ENCODE results near the gene OXLD1. TPM values are rescaled to one million over a fixed set of nuclear protein-coding genes. Genes with fewer than 3 reads are reported as not detected.

Gene OXLD1
- total and polyA plus RNA-seq, 10 of the 15 experiments (the other 5 are each of a cell fraction or from before 2014, with no cell fraction given) = 4.6 to 89.5 (median 39.8) TPM

DNA sequence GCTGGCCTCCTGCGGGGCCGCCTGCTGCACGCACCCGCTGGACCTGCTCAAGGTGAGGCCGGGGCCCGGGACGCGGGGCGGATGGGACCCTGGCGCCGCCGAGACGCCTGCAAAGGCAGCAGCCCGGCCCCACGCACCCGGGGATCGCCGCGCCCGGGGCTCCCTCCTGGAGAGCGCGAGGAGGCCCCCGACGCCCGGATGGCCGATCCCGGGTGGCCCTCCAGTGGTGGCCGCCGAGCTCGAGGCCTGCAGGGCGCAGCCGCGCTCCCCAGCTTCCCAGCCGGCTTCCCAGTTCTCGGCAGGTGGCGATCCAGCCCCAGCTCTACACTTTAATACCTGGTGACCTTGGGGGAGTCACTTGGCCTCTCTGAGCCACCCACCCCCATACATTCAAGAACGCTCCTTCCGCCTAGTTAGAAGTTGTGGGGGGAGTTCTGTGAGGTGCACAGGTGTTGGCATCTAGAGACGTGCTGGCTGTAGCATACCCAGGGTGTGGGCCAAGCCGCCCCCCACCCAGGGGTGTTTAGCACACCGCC is 46.1 kb upstream of the OXLD1 start:
- POLR2A ChIA-PET = interaction anchor here (1.4 to 1.5 kb wide), 2 partner anchors 9 to 255 kb away, joined by 3 to 4 read pairs; partner anchors contain the start of gene MRPL12
- DNase-seq (ENCODE audit: low read depth, low spot score) = no peak
- Histone ChIP-seq H3K9me3 (replicated peaks; ENCODE audit: control insufficient read depth, insufficient read depth, low read length) (no peaks in the 10 kb centered on the region), H2AFZ (ENCODE audit: control insufficient read depth, low read depth, low read length) (peak overlapping the region; percentile 58), H3K79me2 (ENCODE audit: control insufficient read depth, insufficient read depth, low read length) (peaks cover 20% of the 10 kb centered on the region), H3K27ac (ENCODE audit: control insufficient read depth, insufficient read depth) (peak overlapping the region; percentile 27; the same call in 1 of the 2 replicates), H3K36me3 (ENCODE audit: control insufficient read depth in 2 of 2, insufficient read depth in 2 of 2, low read length in 1 of 2) (peaks cover 4 to 12% of the 10 kb centered on the region in 2 experiments; a peak in 3 of 4 replicates), H3K4me3 (peak overlapping the region; percentile 89), H3K4me2 (ENCODE audit: control insufficient read depth, insufficient read depth) (peak overlapping the region; percentile 60), H4K20me1 (ENCODE audit: control insufficient read depth, insufficient read depth) (no peaks in the 10 kb centered on the region), H3K4me1 (ENCODE audit: control insufficient read depth, insufficient read depth, low read length) (peaks cover 18% of the 10 kb centered on the region), H3K27me3 (replicated peaks in 1 of 2; ENCODE audit: control insufficient read depth in 2 of 2, insufficient read depth in 2 of 2, low read length in 1 of 2) (no peaks in the 10 kb centered on the region), H3K9ac (ENCODE audit: control insufficient read depth, insufficient read depth, low read length) (peak overlapping the region; percentile 71)
- intact Hi-C loops (cut with micrococcal nuclease; ENCODE audit: unreplicated experiment) = no loop called here
- BruUV-seq (replicated peaks) = no TSS peak
- CTCF ChIA-PET = interaction anchor here (1.1 to 1.8 kb wide), 4 partner anchors 9 to 119 kb away, joined by 3 to 9 read pairs (median 4); partner anchors contain the start of gene MRPL12
- whole genome bisulfite sequencing (ENCODE audit: insufficient coverage, insufficient replicate concordance, low lambda C conversion rate, missing lambda C conversion rate) = 3% methylated on average over 39 of the region's 41 CpGs
- peak; percentile 26 for ATAC-seq
- SMC1A ChIA-PET (ENCODE audit: uncharacterized antibody, unreplicated experiment) = interaction anchor here (0.8 to 1.3 kb wide), 2 partner anchors 30 to 131 kb away, joined by 3 read pairs; no protein-coding TSS in a partner anchor
- FAIRE-seq = no peak
- in situ Hi-C loops (cut with MboI) = no loop called here
- RAD21 ChIA-PET (ENCODE audit: unreplicated experiment) = no interaction called here
- TF ChIP-seq ZSCAN29 (IDR thresholded peaks at IDR 0.05) (no peak), RBBP5 (conservative IDR thresholded peaks at IDR 0.05) (no peak), GABPA (IDR thresholded peaks at IDR 0.05; ENCODE audit: low read depth) (no peak), E2F8 (IDR thresholded peaks at IDR 0.05; ENCODE audit: low read depth, partially characterized antibody) (no peak), TARDBP (IDR thresholded peaks at IDR 0.05; ENCODE audit: borderline replicate concordance) (no peak), ZBTB33 (IDR thresholded peaks at IDR 0.05) (no peak), IKZF1 (conservative IDR thresholded peaks at IDR 0.05) (peak; percentile 9; the same call in 1 of the 2 replicates), EP300 (IDR thresholded peaks at IDR 0.05; ENCODE audit: borderline replicate concordance in 1 of 2, control insufficient read depth in 1 of 2, low read depth in 2 of 2, low read length in 2 of 2) (no peak), CBFB (IDR thresholded peaks at IDR 0.05; ENCODE audit: low read depth) (no peak), ASH2L (IDR thresholded peaks at IDR 0.05; ENCODE audit: borderline replicate concordance, low read depth) (no peak), ZBTB11 (CRISPR knock-in tag; IDR thresholded peaks at IDR 0.05) (no peak)
- TF ChIP-seq, protein P1, sequence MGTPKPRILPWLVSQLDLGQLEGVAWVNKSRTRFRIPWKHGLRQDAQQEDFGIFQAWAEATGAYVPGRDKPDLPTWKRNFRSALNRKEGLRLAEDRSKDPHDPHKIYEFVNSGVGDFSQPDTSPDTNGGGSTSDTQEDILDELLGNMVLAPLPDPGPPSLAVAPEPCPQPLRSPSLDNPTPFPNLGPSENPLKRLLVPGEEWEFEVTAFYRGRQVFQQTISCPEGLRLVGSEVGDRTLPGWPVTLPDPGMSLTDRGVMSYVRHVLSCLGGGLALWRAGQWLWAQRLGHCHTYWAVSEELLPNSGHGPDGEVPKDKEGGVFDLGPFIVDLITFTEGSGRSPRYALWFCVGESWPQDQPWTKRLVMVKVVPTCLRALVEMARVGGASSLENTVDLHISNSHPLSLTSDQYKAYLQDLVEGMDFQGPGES (IDR thresholded peaks at IDR 0.05) = 0 out of 2 replicates have a peak, but pooled peaks have one; percentile 7

Data from GM12878 (cell line).